HUDEP-2 (cell line): ENCODE measurements around the gene TRIM38.

ENCODE experiments used
- DNase-seq, 76 experiments: peaks; one replicate each; lab custom pipeline; 2025; ENCODE audit not compliant: unreplicated experiment in 76 of 76; lab: John Stamatoyannopoulos, UW

TRIM38 gene

DNA sequence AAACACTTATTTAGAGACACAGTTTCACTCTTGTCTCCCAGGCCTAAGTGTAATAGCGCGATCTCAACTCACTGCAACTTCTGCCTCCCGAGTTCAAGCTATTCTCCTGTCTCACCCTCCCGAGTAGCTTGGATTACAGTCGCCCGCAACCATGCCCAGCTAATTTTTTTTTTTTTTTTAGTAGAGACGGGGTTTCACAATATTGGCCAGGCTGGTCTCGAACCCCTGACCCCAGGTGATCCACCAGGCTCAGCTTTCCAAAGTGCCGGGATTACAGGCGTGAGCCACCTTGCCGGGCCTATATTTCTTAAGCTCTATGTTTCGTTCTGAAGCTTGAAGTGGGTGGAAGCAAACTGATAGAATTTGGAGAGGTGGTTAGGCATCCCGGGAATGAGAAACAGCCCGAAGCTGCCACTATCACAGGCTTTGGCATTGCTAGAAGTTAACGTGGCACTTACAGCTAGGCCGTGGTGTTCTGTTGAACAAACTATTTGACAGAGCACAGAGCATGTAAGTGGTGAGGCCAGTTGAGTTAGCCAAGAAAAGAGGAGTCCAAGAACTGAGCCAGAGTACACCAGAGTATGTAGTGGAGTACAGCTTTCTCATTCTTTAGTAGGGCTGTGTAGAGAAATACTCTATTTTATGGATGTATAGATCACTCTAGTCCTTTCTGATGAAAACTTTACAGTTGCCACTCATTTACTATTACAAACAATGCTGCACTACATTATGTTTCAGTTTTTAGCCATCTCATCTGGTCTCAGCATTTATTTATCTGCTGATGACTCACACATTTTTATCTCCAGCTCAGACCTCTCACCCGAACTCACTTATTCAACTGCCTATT is 62.7 kb downstream of the TRIM38 start:
- peak in 32 of 76 experiments; percentile 13 to 84 (median 67) for DNase-seq

DNA sequence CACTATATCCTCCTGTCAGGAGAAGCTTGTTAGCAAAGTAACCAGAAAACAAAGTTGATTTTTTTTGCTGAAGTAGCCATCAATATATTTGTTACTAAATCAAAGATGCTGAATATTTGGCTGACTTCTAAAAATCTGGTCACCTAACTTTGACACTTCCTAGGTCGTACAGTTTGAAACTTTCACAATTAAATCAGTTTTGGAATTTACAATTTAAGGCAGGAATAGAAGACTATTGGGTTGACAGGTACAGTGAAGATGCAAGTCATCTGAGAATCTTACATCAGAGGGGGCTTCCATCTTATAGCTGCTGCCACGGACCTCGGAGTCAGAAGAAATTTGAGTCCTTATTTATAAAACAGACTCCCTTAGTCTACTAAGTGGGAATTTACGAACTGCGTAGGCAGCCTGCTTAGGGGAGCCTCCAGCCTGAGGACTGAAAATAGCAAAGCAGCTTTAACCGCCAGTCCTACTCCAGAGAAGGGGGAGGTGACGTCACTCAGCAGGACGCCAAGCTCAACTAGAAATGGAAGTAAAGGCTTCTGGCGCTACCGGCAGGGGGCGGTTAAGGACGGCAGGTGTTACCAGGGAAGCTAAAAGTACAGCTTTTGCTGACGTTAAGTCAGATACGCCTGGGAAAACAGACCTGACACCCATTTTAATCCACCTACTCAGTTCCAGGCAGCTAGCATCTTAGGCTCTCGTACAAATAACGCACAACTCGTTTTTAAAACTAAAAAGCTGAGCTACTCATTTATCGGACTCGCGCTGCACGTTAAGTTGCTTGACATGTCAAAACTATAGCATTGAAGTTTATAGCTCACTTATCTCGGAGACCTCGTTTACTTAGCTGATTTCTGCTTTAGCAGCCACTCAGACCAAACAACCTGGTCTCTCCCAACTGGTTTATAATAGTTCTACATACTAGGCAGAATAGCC is 63.6 kb downstream of the TRIM38 start:
- peak in 70 of 76 experiments; percentile 65 to 98 (median 95) for DNase-seq

DNA sequence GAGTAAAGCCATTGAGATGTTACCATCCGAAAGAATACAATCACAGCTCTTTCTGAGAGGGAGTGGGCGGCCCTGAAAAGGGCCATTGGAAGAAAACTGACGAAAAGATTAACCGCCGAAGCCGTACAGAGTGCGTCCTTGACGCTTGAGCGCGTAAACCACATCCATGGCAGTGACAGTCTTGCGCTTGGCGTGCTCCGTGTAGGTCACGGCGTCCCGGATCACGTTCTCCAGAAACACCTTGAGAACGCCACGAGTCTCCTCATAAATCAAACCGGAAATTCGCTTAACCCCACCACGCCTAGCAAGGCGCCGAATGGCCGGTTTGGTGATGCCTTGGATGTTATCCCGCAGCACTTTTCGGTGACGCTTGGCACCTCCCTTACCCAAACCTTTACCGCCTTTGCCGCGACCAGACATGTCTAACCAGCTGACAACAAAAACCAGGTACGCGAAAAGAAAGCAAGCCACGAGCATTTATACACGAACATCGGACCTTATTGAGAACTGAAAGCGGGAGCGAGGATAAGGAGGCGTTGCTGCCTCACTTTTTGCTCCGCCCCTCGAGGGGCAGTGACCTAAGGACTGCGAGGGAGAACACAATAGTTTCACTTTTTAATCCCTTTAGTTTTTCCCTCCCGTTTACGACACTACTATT is 64.4 kb downstream of the TRIM38 start:
- peak in 73 of 76 experiments; percentile 92 to 100 (median 99) for DNase-seq

DNA sequence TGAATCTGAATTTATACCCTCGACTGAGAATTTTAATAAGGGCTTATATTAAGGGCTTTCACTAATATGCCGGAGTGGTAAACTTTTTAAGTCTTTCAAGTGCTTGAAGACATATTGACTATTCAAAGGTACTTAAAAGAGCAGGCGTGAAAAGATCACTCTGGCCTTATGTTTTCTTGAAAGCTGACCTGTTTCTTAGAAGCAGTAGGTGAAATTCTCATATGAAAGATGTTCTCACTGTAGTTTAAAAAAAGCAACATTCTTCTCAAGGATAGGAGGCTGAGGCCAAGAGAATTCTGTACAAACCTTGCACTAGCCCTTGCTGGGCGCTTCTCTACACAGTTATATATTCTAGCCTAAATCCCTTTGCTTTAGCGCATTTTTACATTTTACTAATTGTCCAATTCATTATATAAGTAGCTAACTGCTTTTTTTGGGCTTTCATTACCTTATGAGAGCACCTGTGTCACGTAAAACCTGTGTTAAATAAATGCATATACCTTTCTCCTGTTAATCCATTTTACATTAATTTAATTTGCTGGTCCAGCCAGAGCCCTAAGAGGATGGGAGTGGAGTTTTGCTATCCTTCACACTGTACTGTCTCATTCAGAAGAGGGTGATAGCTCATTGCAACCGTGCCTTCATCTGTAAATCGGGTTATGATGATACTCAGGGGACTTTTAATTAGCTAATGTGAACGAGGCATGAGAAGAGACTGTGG is 65.0 kb downstream of the TRIM38 start:
- peak in 3 of 76 experiments; percentile 46 to 59 (median 59) for DNase-seq

DNA sequence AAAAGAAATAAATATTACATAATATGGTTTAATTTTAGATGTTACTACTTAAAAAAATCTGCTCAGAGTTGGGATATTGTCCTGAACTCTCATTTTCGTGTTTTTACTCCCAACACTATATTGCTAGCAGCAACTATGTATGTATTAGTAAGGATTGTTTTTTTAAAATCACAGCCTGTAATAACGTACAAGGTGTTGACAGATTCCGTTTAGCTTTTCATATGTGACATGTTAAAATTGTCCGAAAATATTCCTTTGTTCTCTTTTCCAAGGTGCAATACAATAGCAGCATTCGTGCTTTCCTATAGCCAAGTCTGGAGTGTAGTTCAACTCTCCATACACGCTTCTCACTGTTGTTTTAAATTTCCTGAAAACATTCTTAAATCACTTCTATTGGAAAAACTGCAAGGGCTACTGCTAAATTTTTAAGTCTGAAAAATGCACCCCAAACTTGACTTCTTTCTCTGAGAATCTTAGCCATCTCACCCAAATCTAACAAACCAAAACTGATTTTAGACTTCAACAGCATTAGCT is 65.7 kb downstream of the TRIM38 start:
- no peak for DNase-seq

DNA sequence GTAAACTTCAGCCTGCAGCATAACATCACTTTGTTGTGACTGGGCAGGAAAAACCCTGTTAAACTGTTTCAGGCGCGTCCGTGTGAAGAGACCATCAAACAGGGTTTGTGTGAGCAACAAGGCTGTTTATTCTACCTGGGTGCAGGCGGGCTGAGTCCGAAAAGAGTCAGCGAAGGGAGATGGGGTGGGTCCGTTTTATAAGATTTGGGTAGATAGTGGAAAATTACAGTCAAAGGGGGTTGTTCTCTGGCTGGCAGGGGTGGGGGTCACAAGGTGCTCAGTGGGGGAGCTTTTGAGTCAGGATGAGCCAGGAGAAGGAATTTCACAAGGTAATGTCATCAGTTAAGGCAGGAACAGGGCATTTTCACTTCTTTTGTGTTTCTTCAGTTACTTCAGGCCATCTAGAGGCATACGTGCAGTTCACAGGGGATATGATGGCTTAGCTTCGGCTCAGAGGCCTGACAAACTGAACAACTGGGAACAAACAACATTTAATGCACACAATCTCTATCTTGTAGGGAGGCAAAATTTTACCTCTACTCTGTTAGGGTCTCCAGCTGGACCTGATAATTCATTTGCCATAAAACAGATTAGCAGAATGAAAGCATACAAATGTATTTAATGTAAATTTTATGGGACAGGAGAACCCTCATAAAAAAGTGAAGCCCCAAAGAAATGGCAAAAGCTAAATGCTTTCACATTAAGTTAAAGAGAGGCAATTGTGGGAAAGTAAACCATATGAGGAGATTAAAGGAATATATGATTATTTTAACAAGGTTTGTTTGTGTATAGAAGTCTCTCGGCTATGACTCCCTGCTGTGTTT is 66.4 kb downstream of the TRIM38 start:
- DNase-seq = peak in 6 of 76 experiments; percentile 21 to 54 (median 35)

DNA sequence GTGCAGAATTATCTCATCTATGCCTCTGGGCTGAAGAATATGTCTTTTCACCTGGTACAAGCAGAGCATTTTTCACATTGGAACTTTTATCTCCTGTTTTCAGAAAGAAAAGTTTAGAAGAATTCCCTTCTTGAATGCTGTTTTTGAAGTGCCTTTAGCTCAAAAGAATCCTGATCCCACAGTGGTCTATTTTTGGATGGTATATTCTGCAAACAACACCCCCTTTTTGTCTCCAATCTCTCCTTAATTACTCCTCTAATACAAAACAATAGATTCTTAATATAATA is 66.9 kb downstream of the TRIM38 start:
- DNase-seq = peak in 1 of 76 experiments; percentile 45

DNA sequence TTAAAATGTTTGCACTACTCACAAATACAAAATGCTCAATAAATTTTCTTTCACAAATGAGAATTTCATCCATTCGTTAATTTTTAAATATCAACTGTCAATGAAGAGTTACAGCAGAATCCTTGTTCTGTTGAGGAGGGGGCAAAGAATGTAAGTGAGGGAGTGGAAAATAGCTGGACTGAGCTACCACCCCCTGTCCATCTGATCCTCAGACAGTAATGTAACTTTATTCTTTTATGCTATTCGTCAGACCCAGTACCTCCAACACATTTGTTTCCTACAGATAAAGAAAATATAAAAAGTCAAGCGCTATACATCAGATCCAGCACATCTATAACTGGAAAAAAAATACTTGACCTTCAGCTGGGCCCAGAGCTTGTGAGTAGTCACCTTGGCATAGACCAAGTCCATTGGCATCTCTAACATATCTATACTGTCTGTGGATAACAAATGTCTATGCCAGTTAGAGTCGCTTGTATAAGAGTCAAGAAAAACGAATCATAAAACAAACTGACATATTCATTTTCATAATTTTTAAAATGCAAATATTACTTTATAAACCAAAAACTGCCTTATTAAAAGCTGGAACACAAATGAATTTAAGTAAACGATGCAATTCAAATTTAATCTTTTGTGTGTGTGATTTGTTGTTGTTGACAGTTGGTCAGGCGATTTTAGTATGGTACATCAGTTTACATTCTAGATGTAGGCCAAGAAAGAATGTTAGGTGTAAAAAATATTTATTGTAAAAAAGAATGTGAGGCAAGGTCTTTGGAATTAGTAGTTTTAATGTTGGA is 67.5 kb downstream of the TRIM38 start:
- DNase-seq = peak in 28 of 76 experiments; percentile 24 to 80 (median 60)

DNA sequence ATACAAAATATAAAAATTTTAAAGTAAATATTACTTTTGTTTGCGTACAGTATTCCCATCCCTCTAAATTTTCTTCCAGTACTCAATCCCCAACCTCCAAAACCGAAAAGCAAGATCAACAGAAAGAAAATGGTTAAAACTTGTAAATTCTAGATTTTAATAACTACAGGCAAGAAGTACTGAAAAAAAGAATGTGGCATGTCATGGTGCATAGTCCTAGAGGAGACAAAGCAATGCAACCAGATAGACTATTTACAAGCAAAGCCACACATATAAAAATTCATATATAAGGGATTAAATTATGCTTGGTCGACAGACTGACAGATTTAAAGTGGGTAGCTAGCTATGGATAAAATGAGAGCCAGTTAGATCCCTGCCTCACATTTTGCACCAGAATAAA is 68.1 kb downstream of the TRIM38 start:
- peak in 16 of 76 experiments; percentile 53 to 80 (median 67) for DNase-seq

DNA sequence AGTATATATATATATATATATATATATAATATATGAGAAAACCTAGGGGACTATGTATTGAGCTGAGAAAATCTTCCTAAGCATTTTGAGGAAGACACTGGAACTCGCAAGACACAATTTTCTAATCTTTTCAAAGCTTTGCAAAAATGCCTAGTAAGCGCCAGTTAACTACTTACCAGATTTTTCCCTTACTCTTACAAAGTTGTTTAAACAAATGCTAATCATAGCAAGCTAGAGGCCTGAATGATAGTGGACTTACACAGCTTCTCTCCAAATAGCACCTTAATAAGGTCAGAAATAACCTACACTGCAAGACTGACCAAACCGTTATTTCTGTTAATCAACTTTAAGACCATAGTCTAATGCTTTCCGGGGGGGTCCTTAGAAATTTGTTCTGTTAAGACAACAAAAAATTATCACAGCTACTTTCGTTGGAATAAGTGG is 68.6 kb downstream of the TRIM38 start:
- DNase-seq = peak in 29 of 76 experiments; percentile 68 to 94 (median 81)

DNA sequence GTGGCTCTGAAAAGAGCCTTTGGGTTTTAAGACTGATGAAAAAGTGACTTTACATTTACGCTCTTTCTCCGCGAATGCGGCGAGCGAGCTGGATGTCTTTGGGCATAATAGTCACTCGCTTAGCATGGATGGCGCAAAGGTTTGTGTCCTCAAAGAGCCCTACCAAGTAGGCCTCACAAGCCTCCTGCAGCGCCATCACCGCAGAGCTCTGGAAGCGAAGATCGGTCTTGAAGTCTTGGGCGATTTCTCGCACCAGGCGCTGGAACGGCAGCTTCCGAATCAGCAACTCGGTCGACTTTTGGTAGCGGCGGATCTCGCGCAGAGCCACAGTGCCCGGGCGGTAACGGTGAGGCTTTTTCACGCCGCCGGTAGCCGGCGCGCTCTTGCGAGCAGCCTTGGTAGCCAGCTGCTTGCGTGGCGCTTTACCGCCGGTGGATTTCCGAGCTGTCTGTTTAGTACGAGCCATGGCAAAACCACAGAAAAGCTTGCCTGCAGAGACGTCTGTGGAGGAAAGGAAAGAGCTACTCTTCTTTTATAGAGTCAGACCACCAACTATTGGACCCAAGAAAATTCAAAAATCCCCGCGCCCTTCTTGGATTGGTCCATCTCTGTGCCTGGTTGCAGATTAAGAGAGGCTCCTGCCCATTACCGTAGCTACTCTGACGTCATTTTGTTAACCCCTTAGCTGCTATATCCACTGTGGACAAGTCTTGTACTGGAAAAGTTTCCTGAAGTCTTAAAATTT is 69.2 kb downstream of the TRIM38 start:
- DNase-seq = peak in 71 of 76 experiments; percentile 77 to 99 (median 97)

DNA sequence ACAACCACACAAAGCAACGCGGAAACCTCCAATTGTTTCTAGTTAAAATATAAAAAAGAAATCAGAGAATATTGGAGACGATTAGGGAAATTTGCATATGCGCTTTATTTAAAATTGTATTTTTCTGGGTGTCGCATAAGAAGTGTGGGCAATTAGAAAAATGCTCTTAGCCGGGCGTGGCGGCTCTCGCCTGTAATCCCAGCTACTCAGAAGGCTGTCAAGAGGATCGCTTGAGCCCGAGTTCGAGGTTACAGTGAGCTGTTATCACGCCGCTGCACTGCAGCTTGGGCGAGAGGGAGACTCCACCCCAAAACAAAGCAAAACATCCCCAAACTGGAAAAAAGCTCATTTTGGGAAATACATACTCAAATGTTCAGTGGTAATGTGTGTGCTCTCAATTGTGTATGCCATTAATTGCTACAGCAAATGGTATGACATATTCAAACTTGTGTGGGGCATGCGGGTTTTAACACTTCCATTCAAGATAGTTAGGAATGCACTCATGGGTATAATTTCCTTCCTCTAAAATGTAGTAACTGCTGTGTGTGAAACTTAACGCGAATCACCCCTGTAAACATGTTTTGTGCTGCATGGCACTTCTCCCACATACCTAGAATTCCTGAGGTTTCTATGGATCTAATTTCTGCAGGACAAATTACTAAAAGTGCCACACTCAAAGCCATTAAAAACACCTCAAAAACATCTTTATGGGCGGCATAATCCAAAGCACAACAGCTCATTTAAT is 69.9 kb downstream of the TRIM38 start:
- DNase-seq = peak in 60 of 76 experiments; percentile 42 to 86 (median 71)

DNA sequence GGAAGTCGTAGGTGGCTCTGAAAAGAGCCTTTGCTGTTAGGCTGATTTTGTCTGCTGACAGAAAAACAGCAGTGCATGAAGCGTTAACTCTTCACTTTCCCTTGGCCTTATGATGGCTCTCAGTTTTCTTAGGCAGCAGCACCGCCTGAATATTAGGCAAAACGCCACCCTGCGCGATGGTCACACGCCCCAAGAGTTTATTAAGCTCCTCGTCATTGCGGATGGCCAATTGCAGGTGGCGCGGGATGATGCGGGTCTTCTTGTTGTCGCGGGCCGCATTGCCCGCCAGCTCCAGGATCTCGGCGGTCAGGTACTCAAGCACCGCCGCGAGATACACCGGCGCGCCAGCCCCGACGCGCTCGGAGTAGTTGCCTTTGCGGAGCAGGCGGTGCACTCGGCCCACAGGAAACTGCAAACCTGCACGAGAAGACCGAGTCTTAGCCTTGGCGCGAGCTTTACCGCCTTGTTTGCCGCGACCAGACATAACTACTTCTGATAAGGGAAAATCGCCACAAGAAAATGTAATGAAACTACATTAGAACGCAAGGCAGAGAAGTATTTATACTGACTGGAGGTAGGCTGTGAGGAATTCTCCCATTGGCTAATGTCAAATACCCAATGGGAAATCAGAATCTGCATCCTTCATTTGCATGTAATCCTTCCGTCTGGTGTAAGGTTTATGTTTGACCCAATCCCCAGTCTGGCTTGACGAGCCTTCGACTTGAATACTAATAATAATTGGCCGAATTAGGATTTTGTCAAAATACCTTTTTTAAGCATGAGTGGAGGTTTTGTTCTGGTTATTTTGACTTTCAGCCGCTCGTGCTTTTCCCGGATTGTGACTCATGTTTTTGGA is 70.7 kb downstream of the TRIM38 start:
- DNase-seq = peak in 68 of 76 experiments; percentile 56 to 99 (median 91)

DNA sequence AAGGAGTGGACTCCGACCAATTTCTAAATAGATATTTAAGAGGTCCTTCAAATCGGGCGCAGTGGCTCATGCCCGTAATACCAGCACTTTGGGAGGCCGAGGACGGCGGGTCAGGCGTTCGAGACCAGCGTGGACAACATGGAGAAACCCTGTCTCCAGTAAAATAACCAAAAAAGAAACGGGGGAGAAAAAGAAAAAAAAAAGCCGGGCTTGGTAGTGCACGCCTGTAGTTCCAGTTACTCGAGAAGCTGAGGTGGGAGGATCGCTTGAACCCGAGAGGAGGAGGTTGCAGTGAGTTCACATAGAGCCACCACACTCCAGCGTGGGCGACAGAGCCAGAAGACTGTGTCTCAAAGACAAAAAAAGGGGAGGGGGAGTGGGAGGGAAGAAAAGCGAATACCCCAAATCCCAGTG is 71.3 kb downstream of the TRIM38 start:
- DNase-seq = peak in 58 of 76 experiments; percentile 32 to 81 (median 64)

DNA sequence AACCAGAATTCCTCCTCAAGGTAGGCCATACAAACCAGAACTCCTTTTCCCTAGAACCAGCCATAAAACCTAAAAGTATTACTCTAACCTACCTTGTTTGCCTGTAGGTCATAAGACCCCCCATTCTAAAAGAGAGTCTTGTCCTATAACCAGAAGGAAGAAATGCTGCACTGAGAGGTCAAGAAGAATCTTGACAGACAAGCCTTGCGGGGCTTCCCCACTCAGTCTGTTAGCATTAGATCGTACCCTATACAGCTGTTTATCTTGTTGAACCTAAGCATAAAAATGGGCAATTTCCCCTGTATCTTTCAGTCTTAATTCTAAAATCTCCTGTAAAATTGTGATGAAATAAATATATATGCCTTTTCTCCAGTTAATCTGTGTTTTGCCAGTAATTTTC is 72.3 kb downstream of the TRIM38 start:
- DNase-seq = no peak
